Kasumi-1 (cell line): ENCODE measurements around the gene ZBTB16.

Experiments used
- DNase-seq, 2 experiments: peaks; one replicate each; lab custom pipeline; 2025; lab: John Stamatoyannopoulos, UW

Gene ZBTB16

DNA sequence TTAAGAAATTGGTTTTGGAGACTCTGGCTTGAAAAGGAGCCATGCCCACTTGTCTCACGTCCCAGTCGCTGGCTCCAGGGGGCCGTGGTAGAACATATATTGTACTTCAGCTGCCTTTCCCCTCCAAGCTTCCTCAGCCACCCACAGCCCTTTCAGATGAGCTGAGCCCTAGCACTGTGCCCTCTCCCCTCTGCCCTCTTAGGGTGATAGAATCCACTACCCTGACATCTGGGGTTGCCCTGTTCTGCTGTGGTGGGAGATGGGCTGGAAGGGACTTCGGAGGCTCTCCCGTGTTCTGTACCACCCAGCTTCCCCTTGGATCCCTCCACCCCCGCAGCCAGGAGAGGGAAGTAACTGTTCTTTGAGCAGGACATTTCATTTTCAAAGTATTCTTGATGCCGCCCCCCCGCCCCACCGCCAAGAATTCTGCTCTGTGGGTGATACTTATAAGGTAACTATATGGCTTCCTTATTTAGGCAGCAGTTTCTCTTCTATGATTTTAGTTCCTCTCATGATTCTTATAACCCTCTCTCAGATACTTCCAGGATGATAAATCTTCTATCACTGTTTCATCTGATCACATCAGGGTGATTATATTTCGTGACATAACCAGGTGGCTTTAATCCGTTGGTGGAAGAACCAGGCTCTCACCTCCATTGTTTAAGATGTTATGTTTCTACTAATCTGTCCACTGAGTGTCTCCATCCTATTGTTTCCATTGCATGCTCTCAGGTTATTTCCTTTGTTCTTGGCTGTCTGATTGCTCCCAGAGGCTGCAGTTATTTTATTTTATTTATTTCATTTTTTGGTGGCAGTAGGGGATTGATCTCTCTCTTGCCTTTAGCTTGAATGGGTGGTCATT is 24.1 kb downstream of the ZBTB16 start:
- peak; percentile 31 to 46 for DNase-seq

- no peak for DNase-seq
These were observed 24.9 kb downstream of the ZBTB16 start for GRCh38 chr11:114084414-114084813.

DNA sequence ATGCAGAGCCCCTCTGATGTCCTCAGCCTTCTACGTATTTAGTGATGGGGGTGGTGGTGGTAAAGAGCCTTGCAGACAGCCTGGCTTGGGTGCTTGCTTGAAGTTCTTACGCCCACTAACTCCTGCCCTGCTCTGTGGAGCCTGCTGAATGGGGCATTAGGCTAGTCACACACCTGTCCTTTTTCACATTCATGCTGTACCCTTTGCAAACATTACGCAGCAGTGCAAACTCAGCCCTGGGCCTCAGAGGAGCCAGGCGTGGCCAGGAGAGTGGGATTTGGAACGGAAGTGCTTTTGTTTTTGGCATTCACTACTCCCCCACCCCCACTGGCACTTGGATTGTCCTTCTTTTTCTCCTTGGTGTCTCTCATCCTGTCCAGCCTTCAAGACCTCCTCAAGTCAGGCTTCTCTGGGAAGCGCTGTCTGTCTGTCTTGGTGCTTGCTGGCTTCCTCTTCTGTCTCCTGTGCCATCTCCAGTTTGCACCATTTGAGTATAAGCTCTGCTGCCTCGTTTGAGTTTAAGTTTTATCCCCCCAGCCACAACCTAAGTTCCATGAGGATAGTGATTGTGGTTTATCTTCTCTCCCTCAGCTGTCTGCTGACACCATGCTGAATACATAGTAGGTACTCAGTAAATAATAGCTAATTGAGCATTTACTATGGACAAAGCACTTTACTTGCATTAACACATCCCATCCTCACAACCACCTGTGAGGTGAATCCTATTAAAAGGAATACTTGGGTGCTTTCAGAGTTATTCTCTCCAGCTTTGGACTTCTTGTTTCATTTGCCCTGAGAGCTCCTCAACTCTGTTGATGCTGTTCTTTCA is 26.7 kb downstream of the ZBTB16 start:
- DNase-seq, result no peak

DNA sequence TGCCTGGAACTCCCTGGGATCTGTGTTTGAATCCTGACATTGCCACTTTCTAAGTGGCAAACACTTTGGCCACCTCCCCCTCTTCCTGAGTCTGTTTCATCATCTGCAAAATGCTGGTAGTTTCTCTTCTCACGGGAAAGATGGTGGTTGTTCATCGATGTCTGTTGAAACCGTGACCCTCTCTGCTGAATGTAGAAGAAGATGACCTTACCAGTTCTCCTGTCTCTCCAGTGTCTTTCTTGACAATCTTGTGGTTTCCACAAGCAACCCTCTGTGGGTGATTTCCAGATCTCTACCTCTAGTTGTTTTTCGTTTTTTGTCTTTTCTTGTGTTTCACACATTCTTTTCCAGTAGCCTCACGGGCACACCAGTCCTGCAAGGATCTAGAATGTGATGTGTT is 27.5 kb downstream of the ZBTB16 start:
- no peak for DNase-seq

GRCh38 chr11:114088216-114088615 is 28.7 kb downstream of the ZBTB16 start:
- no peak for DNase-seq

GRCh38 chr11:114088836-114089235 is 29.3 kb downstream of the ZBTB16 start:
- DNase-seq, result no peak

DNA sequence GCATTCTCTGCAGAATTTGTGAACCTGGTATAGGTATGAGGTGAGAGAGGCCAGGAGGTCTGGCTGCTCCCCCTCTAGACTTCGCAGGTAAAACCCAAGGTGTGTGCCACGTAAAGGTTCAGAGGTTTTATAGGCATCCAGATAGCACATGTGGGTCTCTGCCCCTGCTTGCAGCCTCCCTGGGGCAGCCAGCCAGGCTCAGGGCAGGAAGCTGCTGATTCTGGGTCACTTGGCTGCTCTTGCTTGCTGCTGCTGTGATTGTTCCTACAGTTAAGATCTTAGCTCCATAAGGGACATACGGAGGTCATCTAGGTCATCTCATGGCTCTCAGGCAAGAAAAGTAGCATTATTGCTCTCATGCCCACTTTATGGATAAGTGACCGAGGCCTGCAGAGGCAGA is 30.2 kb downstream of the ZBTB16 start:
- no peak for DNase-seq

- DNase-seq, result no peak
These were observed 30.9 kb downstream of the ZBTB16 start for GRCh38 chr11:114090225-114090910.

DNA sequence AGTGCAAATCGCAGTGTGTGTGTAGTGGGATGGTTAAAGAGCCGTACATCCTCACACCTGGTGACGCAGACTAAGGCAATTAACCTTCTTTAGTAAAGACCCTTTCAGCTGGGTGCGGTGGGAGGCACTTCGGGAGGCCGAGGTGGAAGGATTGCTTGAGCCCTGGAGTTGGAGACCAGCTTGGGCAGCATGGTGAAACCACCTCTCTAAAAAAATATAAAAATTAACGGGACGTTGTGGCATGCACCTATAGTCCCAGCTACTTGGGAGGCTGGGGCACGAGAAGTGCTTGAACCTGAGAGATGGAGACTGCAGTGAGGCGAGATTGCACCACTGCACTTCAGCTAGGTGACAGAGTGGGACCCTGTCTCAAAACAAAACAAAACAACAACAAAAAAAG is 31.5 kb downstream of the ZBTB16 start:
- DNase-seq, result no peak

DNA sequence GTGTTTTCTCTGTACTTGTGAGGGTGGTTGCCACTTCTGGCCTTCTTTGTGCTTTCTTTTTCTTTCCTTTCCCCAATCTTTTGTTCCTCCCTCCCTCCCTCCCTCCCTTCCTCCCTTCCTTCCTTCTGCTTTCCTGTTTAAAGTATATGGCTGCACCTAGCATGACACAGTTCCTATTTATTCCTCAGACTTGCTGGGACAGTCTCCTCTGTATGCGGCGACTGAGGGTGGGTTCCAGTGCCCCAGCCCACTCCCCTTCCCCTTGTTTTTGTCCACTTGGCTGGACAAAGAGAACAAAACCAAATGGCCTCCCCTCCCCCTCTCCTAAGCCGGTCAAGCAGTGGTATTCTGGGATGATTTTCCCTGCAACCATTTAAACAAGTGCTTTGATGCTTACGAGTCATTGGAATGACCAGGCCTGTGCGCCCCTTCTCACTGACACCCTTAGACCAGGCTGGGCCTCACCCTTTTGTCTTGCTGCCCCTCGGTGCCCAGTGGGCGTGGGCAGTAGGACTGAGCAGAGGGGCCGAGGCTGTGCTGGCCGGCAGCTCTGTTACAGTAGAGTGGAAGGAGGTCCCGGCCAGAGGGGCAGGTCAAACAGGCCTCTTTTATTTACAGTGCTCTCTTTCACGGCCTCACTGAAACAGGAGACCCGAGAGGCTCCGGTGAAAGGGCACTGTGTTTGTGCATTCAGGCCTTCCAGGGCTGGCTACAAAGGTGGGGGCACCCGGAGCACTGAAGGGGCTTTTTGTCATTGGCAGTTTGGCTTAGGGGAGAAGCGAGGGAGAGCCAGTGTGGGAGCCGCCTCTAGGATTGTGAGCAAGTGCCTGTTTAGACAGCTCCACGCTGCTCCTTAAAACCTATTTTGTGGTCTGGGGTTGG is 32.2 kb downstream of the ZBTB16 start:
- DNase-seq, result no peak

DNA sequence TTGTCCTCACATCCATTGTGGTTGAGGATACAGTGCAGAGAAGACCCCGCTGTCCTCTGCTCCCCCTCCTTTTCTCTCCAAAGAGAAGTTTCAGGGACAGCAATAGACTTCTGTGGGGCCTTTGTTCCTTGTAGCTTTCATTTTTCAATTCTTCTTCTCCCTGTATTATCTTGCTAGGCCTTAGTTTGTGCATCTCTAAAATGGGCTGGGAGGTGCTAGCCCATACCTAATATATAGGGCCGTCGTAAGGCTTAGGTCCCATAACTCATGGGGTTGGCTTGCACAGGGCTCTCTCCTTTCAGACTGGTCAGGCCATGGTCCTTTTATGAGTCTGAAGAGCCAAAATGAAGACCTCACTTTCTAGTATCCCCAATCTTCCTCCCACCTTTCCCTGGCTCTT is 33.0 kb downstream of the ZBTB16 start:
- no peak for DNase-seq

DNA sequence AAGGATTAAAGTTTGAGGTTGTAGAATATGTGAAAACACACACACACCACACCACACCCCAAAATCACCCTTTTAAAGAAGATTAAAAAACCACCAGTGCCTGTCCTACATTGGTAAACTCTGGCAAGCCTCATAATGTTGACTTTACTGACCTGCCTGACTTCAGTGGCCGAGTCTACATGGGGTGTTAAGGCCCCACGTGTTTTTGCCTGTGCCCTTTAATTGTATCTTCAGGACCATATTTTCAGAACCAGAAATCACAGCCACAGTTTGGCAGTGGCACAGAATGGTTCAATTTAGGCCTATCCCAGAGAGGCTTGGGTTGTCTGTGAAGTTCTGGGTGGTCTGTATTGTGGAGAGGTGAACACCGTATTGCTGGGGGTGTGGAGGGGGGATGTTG is 33.4 kb downstream of the ZBTB16 start:
- no peak for DNase-seq

DNA sequence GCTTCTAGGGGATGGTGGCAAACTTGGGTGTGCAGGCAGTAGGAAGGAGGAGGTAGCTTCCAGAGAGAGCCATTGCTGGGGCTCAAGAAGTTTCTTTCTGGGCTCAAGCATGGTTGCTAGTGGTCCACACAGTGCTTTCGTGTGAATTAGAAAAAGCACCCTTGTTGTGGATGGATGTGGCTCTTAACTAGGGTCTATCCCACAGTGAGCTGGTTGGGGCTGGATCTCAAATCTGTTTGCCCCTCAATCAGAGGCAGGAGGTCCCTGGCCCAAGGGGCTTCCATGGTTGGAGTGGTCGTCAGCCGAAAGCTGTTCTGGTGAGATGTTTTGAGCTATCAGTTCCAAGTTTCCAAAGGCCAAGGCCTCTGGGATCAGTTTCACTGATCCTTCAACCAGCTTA is 35.0 kb downstream of the ZBTB16 start:
- no peak for DNase-seq

DNA sequence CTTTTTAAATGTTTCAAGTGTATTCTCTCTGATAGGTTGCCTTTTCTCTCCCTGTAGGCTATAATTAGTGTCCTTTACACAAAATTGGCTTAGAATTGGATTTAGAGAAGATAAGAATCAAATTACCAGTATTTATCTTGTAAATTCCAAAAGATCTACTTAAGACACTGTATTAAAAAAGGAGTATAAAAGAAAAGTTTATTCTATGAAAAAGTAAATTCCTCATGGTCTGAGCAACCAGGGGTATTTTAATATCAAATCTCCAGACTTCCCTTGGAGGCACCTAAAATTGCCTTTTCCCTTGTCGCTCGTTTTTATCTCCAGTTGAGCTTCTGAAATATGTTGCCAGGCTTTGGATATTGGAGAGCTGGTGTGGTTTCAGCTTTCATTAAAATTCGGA is 36.4 kb downstream of the ZBTB16 start:
- DNase-seq, result no peak

- no peak for DNase-seq
These were observed 38.3 kb downstream of the ZBTB16 start for GRCh38 chr11:114097832-114098231.

DNA sequence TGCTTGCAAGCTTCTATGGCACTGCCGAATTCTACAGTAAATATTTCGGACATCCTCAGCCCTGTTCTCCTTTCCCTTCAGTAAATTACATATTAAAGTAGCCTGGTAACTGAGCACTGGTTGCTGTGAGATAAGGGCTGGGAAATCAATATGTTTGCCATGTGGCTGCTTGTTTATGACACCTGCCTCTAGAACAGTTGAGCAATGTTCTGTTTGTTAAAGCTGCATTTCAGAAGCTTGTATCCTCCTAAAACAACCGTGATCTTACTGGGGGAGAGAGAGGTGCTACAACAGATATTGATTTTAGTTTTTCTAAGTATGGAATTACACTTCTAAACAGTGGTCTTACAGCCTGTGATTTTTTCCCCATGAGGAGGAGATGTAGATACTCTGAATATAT is 39.4 kb downstream of the ZBTB16 start:
- DNase-seq, result no peak

- no peak for DNase-seq
These were observed 40.1 kb downstream of the ZBTB16 start for GRCh38 chr11:114099392-114100178.

DNA sequence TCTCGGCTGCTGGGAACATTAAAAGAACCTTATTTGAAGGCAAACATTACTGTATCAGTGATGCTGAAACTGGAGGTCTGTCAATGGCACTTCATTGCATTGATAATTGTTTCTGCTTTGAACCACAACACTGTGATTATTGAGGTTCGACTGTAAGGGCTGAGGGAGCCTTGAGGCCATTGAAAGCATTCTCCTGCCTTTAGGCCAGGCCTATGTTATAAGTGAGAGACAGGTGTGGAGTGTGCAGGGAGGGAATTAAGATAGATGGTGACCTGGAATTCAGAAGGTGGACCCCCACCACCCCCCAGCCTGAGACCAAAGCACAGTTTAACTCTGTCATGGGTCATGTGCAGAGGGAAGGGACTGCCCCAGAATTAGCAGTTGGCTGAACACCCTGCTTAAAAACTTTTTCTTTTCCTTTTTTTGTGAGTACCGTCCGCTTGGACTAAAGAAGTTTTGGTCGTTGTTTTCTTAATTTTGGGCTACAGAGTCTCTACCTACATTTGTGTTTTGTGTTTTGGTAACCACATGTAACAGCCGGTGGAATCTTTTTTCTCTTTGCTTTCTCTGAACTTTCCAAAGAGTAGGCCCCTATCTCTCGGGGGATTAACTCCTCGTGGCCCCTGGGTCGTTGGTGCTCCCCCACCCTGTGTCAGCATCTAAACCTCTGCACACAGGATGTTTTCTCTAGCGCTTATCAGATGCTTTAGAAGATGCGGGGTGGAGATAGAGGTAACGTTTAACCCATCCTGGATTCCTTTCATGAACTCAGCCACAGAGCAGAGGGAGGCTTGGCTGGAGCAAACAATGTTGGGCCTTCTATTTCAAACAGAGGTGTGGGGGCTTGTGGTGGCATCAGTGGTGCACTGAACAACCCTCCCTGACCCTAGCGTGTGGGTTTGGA is 43.7 kb downstream of the ZBTB16 start:
- no peak for DNase-seq

GRCh38 chr11:114105611-114106010 is 46.1 kb downstream of the ZBTB16 start:
- DNase-seq, result no peak

DNA sequence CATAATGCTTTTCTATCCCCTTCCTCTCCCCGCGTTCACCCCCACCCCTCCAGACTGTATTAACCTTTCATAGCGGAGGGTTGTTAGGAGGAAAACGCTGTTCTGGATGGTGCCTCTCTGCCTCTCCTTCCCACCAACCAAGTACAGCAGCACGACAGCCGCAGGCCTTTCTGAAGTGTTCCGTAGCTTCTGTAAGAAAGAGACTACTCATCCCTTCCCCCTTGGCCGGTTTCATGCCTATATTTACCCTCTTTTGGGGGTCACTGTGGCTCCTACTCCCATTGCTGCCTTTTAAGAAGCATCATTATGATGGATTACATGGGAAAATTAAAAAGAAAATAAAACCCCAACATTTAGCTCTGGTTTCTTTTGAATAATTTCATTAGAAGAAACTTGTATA is 46.5 kb downstream of the ZBTB16 start:
- DNase-seq, result no peak
